IPS-NIHi7 (cell line): ENCODE data around the gene GOLM1.
"Not testable (repeated sequence)": the region's sequence is repeated elsewhere in the genome, so short reads cannot be mapped to it uniquely, and the experiment has no call there.

Experiments
- DNase-seq: peaks from one replicate; pipeline ENCODE4 v3.0.0; 2012; ENCODE audit warnings: mixed read lengths; ENCODE audit errors: extremely low spot score

Gene GOLM1

GRCh38 chr9:86082870-86083269, 16.5 kb downstream of the GOLM1 start:
- no peak for DNase-seq

GRCh38 chr9:86079865-86080469, 19.4 kb downstream of the GOLM1 start:
- DNase-seq: no peak

GRCh38 chr9:86079421-86079831, 19.9 kb downstream of the GOLM1 start:
- DNase-seq: no peak

GRCh38 chr9:86078731-86079130, 20.6 kb downstream of the GOLM1 start:
- no peak for DNase-seq

DNA sequence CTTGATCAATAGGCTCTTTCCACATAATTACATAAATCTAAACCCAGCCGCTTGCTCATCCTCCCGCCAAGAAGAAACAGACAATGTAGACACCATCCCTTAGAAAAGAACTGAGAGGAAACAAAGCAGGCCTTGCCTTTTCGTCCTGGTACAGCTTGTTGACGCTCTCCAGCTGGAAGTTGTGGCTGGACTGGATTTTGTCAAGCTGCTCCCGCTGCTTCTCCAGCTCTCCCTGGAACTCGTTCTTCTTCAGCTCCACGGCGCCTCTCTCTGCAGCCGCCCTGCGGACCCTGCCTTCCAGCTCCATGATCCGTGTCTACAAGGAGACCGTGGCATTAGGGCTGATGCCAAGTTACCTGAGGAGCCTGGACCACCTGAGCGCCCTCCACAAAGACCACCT, 22.1 kb downstream of the GOLM1 start:
- DNase-seq: no peak

DNA sequence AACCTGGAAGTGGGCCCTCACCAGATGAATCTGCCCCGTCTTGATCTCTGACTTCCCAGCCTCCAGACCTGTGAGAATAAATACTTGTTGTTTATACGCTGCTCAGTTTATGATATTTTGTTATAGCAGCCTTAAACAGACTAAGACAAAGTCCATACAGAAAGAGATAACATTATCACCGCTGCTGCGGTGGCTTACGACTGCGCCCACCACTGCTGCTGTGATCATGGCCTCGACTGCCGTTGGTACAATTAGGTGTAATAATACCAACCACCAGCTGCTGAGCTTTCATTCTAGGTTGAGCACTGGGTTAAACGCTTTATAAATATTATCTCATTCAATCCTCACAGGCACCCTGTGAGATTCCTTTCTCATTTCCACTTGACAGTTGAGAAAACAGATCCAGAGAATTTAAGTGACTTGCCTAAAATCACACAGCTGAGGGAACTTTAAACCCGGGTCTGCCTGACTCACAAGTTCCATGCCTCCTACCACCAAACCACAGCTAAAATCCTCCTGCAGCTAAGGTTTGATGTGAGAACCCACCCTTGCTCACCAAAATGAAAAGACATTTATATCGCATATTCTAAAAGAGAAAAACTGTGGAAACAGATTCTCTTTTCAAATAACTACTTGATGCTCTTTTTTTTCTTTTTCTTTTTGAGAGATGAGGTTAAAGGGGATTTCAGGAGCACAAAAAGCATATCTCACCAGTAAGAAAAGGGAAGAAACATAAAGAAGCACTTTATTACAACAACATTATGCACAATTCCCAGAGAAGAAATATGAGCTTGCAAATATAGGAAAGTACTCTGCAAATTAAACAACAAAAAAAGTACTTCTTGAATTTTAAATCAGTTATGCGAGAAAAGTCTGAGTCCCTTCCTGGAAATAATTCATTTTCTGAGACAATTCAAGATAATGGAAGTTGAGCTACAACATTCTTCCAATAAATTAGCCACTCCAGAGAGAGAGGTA, 23.9 kb downstream of the GOLM1 start:
- DNase-seq: no peak

- no peak for DNase-seq
Measured at GRCh38 chr9:86073839-86074238, 25.5 kb downstream of the GOLM1 start.

DNA sequence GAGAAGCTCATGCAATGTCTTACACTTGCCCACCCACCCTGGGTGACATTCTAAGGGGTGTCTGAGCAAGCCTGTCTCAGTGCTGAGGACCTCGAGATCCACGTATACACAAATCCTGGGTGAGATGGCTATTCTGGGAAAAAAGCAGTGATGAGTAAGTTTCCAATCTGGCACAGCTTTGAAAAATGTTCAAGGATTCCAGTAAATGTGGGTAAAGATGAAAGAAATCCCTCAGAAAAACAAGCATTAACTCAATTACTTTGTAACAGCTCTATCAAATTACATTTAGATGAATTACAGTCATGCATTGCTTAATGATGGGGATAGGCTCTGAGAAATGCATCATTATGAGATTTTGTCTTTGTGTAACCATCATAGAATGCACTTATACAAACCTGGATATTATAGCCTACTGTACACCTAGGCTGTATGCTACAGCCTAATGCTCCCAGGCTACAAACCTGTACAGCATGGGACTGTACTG, 26.9 kb downstream of the GOLM1 start:
- no peak for DNase-seq

DNA sequence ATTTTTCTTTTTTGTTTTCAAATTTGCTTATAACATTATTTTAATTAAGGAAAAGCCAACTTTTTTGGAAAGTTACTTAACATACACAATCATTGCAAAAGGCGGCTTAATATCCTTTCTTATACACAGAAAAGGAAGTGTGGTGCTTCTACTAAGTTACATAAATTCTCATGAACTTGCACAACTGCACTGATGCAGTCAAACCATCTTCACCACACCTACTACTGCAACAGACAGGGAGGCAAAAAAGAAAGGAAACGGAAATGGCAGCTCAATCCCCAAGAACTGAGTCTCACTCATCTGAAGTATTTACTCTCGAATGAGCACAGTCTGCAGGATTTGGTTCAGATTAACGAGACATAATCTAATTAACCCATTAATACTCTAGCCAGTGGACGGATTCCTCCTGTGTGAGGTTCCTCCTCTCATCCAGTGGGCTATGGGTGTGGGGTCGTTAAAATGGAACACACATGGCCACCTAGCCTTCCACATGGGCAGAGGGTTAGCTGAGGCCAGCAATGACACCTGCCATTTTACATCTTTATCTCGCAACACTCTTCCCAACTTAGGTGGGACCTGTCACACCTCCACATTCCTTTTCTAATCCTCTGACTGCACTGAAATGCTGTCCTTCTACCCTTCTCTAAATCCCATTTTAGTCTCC, 30.0 kb downstream of the GOLM1 start:
- no peak for DNase-seq

GRCh38 chr9:86064220-86064619, 35.1 kb downstream of the GOLM1 start:
- no peak for DNase-seq

- no peak for DNase-seq
Measured at GRCh38 chr9:86062845-86063693, 36.3 kb downstream of the GOLM1 start.

DNA sequence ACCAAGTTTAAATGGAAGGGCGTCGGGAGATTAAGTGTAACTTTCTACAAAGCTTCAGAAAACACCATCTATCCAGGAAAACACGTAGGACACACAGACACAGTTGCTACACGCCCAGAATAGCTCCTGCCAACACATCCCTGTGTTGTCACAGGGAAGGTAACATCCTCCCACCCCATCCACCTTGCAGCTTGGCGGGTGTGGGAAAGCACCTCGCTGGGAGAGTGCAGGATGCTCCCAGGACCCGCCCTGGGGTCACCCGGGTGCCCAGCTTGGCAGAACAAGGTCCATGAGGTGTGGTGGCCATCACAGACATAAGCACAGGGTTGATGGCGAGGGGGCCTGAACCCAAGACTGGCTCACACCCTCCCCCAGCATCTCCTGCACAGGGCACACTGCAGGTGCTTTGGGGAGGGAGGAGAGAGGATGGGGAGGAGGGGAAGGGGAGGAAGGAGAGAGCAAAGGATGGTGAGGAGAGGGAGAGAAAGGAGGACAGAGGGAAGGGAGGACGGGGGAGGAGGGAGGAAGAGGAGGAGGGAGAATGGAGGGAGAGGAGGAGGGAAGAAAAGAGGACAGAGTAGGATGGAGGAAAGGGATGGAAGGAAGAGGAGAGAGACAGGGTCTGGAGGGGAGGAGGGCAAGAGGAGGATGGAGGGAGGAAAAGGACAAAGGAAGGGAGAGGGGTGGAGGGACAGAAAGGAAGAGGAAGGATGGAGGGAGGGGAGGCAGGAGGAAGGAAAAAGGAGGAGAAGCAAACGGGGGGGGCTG, 37.2 kb downstream of the GOLM1 start:
- DNase-seq: no peak

GRCh38 chr9:86057491-86057890, 41.9 kb downstream of the GOLM1 start:
- no peak for DNase-seq

GRCh38 chr9:86054695-86055094, 44.7 kb downstream of the GOLM1 start:
- no peak for DNase-seq

GRCh38 chr9:86052556-86053468, 46.5 kb downstream of the GOLM1 start:
- no peak for DNase-seq

- not testable (repeated sequence) for DNase-seq
Measured at GRCh38 chr9:86048018-86048742, 51.2 kb downstream of the GOLM1 start.

- no peak for DNase-seq
Measured at GRCh38 chr9:86047361-86047760, 52.0 kb downstream of the GOLM1 start.

DNA sequence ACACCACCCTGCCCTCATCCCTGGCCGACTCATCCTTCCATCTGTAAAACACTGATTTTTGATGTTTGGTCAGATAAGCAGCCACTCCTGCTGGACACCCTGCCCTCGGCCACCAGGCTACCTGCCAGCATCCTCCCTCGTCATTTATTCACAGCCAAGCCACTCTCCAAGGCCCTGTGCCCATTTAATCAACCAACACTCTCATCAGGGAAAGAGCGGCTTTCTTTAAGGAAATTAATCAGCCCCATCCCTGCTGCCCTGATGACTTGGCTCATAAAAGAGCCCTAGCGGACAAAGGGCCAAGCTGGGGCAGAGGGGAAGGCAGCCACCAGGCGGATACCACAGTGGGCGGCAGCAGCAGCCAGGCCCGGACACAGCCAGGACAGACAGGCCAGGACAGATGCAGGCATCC, 52.4 kb downstream of the GOLM1 start:
- no peak for DNase-seq

DNA sequence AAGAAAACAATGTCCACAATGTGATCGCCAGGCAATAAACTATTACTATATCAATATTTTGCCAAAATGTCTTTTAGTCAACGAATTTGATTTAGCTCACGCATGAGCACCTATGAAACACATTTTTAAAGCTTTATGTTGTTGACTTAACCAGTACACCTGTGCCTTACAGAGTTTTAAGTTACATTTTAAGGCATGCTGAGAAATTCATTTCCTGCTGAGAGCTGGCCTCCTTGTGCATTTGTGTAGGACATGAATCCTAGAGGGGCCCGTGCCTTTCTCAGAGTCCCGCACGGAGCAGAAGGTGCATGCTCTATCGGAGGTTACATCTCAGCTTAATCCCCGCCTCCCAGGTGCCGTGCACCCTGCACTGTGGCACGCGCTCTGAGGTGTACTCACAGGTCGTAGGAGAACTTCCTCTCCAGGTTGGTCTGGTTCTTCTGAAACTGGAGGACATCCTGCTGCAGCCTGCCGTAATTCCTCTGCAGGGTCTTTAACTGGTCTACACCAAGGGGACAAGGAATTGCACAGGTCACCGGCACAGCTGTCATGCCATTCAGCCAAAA, 53.2 kb downstream of the GOLM1 start:
- no peak for DNase-seq
